NB4 (cell line): ENCODE data around the gene OTUB2.

Source experiments
- CTCF ChIP-seq: IDR thresholded peaks from one replicate; pipeline ENCODE4 v1.5.1; 2012; ENCODE audit warnings: low read depth, low read length
- POLR2A ChIP-seq: IDR thresholded peaks from 2 replicates; pipeline ENCODE4 v1.6.1; 2011; ENCODE audit warnings: mild to moderate bottlenecking; ENCODE audit not compliant: insufficient read length; ENCODE audit errors: extremely low read depth

GRCh38 chr14:94093418-94093817, 67.3 kb downstream of the OTUB2 start:
- TF ChIP-seq CTCF (no peak), POLR2A (no peak)
